Stimulated activated naive CD8-positive, alpha-beta T cell treated with anti-CD3 and anti-CD28 coated beads, Interleukin-15, Interleukin-2, amounts not matched to agents 100 U/mL and 50 U/mL, for 24 hours (primary cell): ENCODE data around the gene RALGPS1.
"Not testable (repeated sequence)": the region's sequence is repeated elsewhere in the genome, so short reads cannot be mapped to it uniquely, and the experiment has no call there.

Experiments
- ATAC-seq: fragments of 150-1000 bp; cut with Tn5 transposase; one replicate; pipeline ENCODE4 v1.10.0; 2021
- DNase-seq: peaks from one replicate; pipeline ENCODE4 v3.0.0; 2021

The RALGPS1 gene

DNA sequence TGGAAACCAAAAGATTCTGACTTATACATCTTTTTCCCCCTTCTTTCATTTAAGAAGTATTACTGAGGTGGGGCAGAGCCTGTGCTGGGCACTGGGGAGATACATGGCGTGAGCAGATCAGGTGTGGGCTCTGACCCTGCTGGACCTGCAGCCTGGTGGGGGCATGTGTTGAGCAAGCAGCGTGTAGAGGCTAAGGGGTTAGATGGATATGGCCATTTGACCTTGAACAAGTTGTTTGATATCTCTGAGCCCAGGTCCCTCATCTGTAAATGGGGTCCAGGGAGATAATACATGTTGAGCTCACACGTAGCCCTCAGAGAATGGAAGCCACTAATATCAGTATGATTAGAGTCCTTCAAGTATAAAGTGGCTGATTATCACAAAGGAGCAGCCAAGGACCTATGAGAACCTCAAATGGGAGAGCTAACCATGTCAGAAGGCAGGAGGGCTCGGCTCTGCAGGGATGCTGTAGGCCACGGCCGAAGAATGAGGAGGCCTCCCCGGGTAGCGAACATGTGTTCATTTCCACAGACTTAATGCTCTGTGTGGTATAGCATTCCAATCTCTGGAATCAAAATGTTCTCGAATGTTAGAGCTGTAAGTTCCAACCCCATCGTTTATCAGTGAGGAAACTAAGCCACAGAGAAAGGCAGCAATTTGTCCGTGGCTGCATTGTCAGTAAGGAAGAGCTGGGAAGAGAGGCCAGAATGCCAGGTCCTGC lies 223.2 kb downstream of the RALGPS1 start:
- ATAC-seq: no peak
- DNase-seq: no peak

GRCh38 chr9:127138444-127138843 lies 223.9 kb downstream of the RALGPS1 start:
- no peak for ATAC-seq
- no peak for DNase-seq

- ATAC-seq: no peak
- no peak for DNase-seq
Measured at GRCh38 chr9:127139071-127139731, 224.6 kb downstream of the RALGPS1 start.

DNA sequence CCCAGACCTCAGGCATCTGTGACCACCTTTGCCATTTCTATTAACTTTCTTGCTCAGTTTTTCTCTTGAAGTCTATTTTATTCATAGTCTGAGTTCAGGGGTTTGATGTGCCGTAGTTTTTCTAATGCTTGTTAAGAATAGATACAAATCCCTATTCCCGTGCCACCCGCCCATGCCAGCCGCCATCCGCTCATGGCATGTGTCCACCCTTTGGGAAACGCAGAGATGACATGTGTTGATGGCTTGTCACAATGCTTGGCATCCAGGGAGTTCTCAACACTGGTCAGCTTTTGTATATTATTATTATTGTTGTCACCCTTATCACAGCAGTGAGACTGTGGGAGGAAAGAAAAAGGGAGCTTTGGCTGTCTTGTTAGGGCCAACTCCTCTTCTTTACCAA lies 225.2 kb downstream of the RALGPS1 start:
- DNase-seq (no peak), ATAC-seq (no peak)

- no peak for DNase-seq
- ATAC-seq: no peak
Measured at GRCh38 chr9:127140181-127140580, 225.6 kb downstream of the RALGPS1 start.

GRCh38 chr9:127140842-127141675 lies 226.5 kb downstream of the RALGPS1 start:
- ATAC-seq: no peak
- DNase-seq: no peak

GRCh38 chr9:127142291-127142690 lies 227.7 kb downstream of the RALGPS1 start:
- ATAC-seq (no peak), DNase-seq (no peak)

DNA sequence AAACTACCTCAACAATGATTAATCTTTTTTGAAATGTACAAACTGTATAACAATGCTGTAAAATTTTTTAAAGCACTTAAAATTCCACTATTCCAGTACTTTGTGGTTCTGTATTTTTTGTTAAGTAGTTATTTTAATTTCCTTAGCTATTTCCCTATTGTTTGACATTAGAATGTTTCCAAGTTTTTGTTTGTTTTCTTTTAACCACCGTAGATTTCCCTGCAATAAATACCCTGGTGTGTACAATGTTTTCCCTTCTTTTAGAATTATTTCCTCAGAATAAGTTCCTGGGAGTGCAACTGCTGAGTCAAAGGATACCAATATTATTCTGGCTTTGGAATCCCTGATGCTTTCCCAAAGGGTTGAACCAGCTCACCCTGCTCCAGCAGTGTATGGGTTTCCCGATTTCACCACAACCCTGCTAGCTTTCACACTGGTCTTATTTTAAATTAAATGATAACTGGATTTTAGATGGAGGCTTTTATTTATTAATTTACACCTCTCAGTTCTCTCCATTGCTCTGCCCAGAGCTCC lies 228.4 kb downstream of the RALGPS1 start:
- ATAC-seq (no peak), DNase-seq (no peak)

- ATAC-seq (no peak), DNase-seq (no peak)
Measured at GRCh38 chr9:127143920-127144465, 229.4 kb downstream of the RALGPS1 start.

DNA sequence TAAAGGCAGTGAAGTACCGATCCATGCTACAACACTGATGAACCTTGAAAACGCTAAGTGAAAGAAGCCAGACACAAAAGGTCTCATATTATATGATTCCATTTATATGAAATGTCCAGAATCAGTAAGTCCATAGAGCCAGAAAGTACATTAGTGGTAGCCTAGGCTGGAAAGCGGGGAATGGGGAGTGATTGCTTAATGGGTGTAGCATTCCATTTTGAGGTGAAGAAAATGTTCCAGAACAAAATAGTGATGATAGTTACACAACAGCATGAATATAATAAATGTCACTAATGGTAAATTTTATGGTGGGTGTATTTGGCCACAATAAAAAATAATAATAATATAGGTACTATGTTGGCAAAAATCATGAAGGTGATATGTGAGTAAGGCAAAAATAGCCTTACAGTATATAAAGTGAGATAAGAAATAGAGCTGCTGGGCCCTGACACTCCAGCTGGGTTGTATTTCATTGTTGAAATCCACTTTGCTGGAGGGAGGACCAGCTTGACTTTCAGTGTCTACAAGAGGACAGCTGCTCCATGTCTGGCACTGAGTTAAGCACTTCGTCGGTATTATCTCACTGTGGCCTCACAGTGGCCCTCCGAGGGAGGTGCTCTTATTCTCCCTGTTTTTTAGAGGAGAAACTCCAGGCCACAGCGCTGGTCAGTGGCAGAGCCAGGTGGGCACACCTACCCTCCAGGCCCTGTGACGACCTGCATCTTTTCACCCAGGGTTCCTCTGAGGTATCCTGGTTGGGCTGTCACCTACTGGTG lies 230.3 kb downstream of the RALGPS1 start:
- no peak for DNase-seq
- ATAC-seq: no peak

DNA sequence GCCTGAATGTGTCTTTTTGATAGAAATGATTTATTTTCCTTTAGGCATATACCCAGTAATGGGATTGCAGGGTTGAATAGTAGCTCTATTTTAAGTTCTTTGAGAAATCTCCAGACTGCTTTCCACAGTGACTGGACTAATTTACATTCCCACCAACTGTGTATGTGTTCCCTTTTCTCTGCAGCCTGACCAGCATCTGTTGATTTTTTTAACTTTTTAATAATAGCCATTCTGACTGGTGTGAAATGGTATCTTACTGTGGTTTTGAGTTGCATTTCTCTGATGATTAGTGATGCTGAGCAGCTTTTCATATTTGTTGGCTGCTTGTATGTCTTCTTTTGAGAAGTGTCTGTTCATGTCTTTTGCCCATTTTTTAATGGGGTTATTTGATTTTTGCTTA lies 232.3 kb downstream of the RALGPS1 start:
- ATAC-seq, DNase-seq: not testable (repeated sequence)

DNA sequence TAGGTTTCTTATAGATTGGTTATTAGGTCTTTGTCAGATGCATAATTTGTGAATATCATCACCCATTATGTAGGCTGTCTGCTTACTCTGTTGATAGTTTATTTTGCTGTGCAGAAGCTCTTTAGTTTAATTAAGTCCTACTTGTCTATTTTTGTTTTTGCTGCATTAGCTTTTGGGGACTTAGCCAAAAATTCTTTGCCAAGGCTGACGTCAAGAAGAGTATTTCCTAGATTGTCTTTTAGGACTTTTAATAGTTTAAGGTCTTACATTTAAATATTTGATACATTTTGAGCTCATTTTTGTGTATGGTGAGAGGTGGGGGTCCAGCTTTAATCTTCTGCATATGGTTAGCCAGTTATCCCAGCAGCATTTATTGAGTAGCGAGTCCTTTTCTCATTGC lies 232.7 kb downstream of the RALGPS1 start:
- ATAC-seq: no peak
- DNase-seq: no peak

DNA sequence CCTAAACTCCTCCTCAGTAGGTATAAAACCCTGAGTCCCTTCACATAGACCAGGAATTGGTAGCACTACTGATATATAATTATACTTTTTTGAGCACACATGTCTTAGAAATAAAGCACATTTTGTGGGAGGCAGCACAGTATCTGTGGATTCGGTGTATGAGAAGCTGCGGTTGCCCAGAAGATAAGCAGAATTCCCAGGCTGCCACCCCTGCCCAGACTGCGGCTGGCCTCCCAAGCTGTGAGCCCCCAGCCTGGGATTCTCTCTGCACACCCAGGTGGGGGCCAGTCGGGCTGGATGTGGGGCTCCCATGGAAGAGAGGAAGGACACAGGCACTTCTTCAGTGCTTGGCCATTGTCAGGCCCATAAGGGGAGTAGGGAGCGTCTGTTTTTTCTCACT lies 233.4 kb downstream of the RALGPS1 start:
- ATAC-seq (no peak), DNase-seq (no peak)

DNA sequence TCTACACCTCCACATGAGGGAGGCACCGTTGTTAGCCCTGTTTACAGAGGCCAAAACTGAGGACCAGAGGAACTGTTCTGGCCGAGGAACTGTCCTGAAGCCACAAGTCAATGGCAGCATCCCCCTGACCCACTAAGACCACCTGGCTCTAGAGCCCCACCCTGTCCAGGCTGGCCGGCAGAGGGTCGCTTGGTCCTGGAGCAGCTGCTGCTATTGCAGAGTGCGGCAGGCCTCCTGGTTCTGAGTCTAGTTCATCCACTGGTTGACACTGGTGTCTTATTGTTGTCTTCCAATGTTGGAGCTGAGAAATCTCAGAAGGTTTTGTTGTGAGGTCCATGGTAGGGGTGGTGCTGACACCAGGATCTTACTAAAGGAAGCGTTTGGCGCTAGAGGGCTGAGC lies 234.4 kb downstream of the RALGPS1 start:
- DNase-seq: no peak
- no peak for ATAC-seq

GRCh38 chr9:127149463-127150390 lies 235.1 kb downstream of the RALGPS1 start:
- no peak for DNase-seq
- no peak for ATAC-seq

- DNase-seq (no peak), ATAC-seq (no peak)
Measured at GRCh38 chr9:127153501-127153900, 238.9 kb downstream of the RALGPS1 start.

DNA sequence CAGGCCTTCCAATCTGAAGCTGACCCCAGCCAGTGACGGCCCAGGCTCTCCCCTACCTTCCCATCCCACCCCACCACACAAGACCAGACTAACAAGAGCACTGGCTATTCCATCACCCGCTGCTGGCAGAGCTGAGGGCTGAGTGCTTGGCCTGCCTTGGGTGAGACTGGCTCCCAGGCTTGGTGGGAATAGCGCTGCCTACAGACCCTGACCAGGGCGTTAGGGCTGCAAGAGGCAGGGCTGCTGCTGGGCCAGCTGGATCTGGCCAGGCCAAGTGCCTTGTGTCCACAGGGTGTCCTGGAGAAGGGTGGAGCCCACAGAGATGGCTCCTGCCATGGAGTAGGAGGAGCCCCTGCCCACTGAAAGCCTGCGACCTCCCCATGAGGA lies 239.4 kb downstream of the RALGPS1 start:
- ATAC-seq: peak; percentile 14
- DNase-seq: no peak

DNA sequence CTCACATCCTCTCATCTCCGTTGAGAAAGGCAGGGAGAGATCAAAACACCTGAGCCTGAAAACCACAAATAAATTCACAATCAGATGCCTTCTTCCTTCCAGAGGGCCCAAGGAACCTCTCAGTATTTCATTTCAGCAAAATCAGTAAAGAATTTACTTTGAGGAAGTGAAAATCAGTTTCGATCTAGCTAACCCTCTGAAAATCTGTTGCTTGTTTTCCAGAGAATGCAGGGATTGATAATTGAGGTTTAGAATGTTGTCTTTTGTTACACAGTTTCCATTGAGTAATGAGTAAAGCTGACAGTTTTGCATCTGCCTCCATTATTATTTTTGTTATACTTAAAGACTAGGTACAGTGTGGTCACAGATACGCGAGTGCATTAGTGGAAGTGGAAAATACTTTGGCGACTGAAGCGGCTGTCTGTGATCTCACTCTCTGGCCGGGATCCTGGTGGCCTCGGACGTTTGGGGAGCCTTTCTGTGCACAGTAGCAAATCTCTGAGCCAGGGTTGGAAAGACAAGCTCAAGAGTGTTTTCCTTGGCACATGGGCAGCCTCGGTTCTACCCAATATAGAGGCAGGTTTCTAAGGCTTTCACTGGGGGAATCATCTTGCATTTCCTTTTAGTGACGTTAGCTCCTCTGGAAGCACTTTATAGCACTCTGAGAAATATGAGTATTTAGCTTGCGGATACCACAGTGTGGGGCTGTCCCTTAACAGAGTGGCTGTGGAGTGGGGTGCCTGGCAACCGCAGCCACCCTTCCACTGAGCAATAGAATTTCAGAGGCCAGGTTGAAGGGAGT lies 240.0 kb downstream of the RALGPS1 start:
- ATAC-seq: peak; percentile 80
- DNase-seq: no peak

- ATAC-seq (no peak), DNase-seq (no peak)
Measured at GRCh38 chr9:127155314-127155960, 240.9 kb downstream of the RALGPS1 start.
